ENCODE measurements around the gene SRSF10. TPM values are rescaled to one million over a fixed set of nuclear protein-coding genes. Genes with fewer than 3 reads are reported as not detected.

SRSF10 gene
- total and polyA plus RNA-seq, 9 of the 15 experiments (the other 6 are each of a cell fraction or from before 2014, with no cell fraction given) = 154 to 264 (median 205) TPM

DNA sequence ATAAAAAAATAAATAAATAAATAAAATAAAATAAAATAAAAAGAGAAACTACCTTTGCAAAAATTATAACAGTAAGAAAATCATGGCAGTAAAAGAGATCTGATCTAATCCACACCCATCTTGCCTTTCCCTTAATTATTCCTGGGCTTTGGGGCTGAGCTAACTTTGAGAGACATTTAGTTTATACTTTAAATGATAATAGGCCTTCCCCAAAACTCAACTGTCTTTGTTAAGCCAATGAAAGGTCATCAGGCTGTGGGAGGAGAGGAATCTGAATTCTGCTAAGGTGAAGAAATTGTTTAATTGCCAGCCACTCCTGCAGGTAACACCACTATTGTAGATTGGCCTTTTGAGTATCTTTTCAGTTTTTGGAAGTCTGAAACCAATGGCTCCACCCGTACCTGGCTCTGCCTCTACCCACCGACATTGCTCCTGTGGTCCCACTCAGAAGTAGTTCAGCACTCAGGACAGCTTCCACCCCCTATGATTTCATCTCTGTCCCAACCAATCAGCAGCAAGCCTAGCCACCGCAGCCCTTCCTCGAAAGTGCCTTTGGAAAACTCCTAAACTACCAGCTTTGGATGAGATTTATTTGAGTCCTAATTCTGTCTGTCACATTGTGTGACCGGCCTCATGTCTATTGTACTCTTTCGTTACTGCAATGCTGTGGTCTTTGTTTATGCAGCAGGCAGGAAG is 43.5 kb downstream of the SRSF10 start (continued):
- TF ChIP-seq, protein P1, sequence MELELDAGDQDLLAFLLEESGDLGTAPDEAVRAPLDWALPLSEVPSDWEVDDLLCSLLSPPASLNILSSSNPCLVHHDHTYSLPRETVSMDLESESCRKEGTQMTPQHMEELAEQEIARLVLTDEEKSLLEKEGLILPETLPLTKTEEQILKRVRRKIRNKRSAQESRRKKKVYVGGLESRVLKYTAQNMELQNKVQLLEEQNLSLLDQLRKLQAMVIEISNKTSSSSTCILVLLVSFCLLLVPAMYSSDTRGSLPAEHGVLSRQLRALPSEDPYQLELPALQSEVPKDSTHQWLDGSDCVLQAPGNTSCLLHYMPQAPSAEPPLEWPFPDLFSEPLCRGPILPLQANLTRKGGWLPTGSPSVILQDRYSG (tag; conservative IDR thresholded peaks at IDR 0.05; ENCODE audit: low read depth) = 0 out of 2 replicates have a peak, but pooled peaks have one; percentile 30
- peak in 1 of 2 experiments; percentile 55; a peak in 1 of 4 replicates for TF ChIP-seq RCOR1 (IDR thresholded peaks at IDR 0.05; ENCODE audit: borderline replicate concordance in 1 of 2, low read depth in 2 of 2, low read length in 2 of 2)
- peak; percentile 91 for TF ChIP-seq MIER1 (IDR thresholded peaks at IDR 0.05; ENCODE audit: low read depth)
- peak; percentile 56 for TF ChIP-seq NFYB (IDR thresholded peaks at IDR 0.05; ENCODE audit: extremely low read depth, insufficient read length)
- no peak for TF ChIP-seq ZNF584 (CRISPR knock-in tag; IDR thresholded peaks at IDR 0.05; ENCODE audit: low read depth)
- no peak for TF ChIP-seq NBN (IDR thresholded peaks at IDR 0.05; ENCODE audit: low read depth)
- TF ChIP-seq, protein P2, sequence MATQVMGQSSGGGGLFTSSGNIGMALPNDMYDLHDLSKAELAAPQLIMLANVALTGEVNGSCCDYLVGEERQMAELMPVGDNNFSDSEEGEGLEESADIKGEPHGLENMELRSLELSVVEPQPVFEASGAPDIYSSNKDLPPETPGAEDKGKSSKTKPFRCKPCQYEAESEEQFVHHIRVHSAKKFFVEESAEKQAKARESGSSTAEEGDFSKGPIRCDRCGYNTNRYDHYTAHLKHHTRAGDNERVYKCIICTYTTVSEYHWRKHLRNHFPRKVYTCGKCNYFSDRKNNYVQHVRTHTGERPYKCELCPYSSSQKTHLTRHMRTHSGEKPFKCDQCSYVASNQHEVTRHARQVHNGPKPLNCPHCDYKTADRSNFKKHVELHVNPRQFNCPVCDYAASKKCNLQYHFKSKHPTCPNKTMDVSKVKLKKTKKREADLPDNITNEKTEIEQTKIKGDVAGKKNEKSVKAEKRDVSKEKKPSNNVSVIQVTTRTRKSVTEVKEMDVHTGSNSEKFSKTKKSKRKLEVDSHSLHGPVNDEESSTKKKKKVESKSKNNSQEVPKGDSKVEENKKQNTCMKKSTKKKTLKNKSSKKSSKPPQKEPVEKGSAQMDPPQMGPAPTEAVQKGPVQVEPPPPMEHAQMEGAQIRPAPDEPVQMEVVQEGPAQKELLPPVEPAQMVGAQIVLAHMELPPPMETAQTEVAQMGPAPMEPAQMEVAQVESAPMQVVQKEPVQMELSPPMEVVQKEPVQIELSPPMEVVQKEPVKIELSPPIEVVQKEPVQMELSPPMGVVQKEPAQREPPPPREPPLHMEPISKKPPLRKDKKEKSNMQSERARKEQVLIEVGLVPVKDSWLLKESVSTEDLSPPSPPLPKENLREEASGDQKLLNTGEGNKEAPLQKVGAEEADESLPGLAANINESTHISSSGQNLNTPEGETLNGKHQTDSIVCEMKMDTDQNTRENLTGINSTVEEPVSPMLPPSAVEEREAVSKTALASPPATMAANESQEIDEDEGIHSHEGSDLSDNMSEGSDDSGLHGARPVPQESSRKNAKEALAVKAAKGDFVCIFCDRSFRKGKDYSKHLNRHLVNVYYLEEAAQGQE (IDR thresholded peaks at IDR 0.05; ENCODE audit: borderline replicate concordance) = peak; percentile 98
- TF ChIP-seq, protein P2 (CRISPR knock-in tag; IDR thresholded peaks at IDR 0.05; ENCODE audit: low read depth) = peak; percentile 89
- peak; percentile 96 for TF ChIP-seq EHMT2 (IDR thresholded peaks at IDR 0.05)
- peak; percentile 63 for TF ChIP-seq ATF7 (IDR thresholded peaks at IDR 0.05)
- TF ChIP-seq, protein P3, sequence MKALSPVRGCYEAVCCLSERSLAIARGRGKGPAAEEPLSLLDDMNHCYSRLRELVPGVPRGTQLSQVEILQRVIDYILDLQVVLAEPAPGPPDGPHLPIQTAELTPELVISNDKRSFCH (CRISPR knock-in tag; IDR thresholded peaks at IDR 0.05) = no peak
- TF ChIP-seq, protein P3 (tag; IDR thresholded peaks at IDR 0.05) = 0 out of 2 replicates have a peak, but pooled peaks have one; percentile 22

Data from K562 (cell line).